Gastrocnemius medialis (tissue), 4 donors: Measurements from ENCODE around the gene P3R3URF.

ENCODE experiments used
- CTCF ChIP-seq, 5 experiments: fragments of 450-650 bp in 3 of 5; fragments of 200-600 bp in 2 of 5; sonication (generic) in 2 of 5; IDR thresholded peaks in 4 of 5; conservative IDR thresholded peaks in 1 of 5; 1 replicate in 4 of 5; 2 replicates in 1 of 5; pipeline ENCODE4 v1.5.1; 2016 to 2019; ENCODE audit warnings: antibody characterized with exemption in 5 of 5, mild to moderate bottlenecking in 3 of 5, moderate library complexity in 3 of 5
- POLR2A ChIP-seq, 2 donors: fragments of 450-650 bp; IDR thresholded peaks; one replicate each; pipeline ENCODE4 v1.6.1; 2017; ENCODE audit warnings: antibody characterized with exemption in 2 of 2, mild to moderate bottlenecking in 2 of 2, moderate library complexity in 2 of 2

- TF ChIP-seq CTCF (IDR thresholded peaks at IDR 0.05 in 4 of 5, conservative IDR thresholded peaks at IDR 0.05 in 1 of 5) (no peak), POLR2A (IDR thresholded peaks at IDR 0.05) (no peak)
Observed at GRCh38 chr1:46159516-46159915, 16.8 kb downstream of the P3R3URF start.
